ENCODE results near the gene CBFA2T3. TPM values are rescaled to one million over a fixed set of nuclear protein-coding genes. Genes with fewer than 3 reads are reported as not detected.

Gene CBFA2T3
- 0.19 TPM in 1 of 2 replicates, not detected in the other for total RNA-seq

DNA sequence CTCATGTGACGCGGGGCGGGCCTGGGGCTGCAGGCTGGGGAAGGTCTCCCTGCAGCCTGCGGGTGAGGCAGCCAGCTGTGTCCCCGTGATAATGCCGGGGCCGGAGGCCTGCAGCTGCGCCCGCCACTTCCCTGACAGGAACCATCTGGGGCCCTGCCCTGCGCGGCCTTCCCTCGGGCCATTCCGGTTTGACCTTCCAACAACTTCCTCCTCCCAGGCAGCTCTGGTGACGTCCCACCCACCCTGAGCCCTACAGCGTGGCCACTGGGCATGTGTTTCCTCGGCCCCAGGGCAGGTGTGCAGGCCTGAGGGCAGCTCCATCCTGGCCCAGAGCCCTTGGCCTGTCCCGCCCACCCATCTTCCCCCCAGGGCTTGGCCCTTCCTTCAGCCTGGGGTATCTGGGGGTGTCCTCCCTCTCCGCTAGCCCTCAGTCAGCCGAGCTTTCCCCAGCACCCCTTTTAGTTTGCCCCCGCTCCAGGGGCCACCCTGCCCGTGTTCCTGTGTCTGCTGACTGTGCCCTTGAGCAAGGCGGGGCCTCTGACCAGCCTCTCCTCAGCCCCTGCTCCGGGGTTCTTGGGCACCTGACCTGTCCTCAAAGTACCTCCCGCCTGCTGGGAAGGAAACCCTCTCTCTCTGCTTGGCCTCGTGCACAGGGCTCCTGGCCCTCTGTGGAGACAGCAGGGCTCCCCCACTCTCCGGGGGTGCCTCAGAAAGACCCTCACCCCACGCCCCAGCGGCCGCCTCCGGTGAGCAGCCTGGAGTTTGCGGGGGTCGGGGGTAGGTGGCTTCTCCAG is at the start of gene CBFA2T3:
Gene CBFA2T3 (minus strand): TSS at position 190 of the 794 bp plus-strand sequence. CDS start 400 bp downstream, outside the sequence.

DNA sequence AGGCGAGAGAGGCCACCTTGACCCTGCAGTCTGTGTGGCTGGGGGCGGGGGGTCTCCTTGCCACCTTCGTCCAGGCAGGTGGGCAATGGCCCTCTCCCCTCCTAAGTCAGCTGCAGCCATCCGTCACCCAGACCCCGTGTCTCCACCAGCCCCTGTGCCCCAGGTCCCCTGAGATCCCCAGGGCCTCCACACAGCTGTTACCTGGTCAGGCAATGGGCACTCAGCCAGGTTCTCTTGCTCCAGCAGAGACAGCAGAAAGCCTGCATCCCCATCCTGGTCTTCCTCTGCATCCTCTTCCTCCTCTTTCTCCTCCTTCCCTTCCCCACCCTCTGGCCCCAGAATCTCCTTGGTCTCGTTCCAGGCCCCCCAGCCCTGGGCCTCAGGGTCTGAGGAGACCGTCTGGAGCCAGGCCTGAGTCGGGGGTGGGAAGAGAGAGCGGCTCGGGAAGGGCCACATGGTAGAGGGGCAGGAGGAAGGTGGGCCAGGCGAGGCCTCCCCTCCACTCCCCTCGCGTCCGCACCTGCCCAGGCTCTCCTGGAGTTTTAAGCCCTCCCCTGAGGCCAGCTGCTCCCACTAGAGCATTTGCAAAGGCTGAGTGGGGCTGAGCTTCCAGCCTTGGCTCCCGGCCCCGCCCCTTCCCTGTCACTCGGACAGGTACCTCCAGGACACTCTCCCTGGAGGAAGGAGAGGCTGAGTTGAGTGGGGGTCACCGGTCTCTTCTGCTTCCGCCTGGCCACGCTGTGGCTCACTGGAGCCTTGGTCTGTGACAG is 110.7 kb downstream of the CBFA2T3 start, which contains the start of gene PABPN1L:
Gene PABPN1L (minus strand): TSS at position 510 of the 770 bp plus-strand sequence. CDS start 54 bp downstream, at position 456.

DNA sequence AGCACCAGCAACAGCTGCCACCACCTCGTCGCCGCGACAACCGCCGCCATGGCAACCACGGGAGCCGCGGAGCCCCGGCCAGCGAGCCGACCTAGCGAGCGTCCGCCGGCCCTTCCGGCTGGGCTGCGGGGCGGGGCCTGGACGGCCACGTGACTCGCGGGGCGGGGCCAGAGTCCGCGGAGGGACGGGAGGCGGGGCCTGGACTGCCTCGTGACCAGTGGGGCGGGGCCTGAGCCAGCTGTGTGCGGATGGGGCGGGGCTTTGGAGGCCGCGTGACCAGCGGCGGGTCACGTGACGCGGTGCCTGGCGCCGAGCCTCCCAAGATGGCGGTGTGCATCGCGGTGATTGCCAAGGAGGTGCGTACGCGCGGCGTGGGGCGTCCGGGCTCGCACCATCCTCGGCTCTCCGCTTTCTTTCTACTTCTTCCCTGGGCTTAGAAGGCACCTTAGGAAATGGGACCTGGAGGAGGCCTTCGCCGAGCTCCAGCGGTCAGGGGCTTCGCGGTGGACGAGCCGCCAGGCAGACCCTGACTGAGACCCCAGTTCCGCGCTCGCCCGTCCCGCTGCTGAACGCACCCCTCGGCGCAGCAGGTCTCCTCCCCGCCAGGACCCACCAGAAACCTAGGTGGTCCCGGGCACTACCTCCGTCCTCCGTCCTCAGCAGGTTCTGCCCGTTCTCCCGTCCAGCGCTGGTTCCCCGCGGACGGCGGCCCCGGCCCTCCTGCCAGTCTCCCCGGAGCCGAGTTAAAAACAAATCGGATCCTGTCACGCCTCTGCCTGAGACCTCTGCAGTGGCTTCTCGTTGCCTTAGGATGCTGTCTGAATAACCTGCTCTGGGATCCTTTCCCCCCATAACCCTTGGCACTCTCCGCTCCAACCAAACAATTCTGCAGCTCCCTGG is 119.9 kb downstream of the CBFA2T3 start, which contains the start of the genes GALNS and TRAPPC2L:
Gene GALNS (minus strand): TSS at position 120 of the 900 bp plus-strand sequence. CDS start 70 bp downstream, at position 50.
Gene TRAPPC2L (plus strand): TSS at position 300 of the 900 bp plus-strand sequence. CDS start 24 bp downstream, at position 324.

Other genes starting within 250 kb of the CBFA2T3 start
- gene PIEZO1, start 192.0 kb downstream of the CBFA2T3 start, total RNA-seq = 239 and 332 TPM in 2 replicates
- gene CDT1, start 173.4 kb downstream of the CBFA2T3 start, total RNA-seq = 12.1 and 14.7 TPM in 2 replicates
- gene APRT, start 165.3 kb downstream of the CBFA2T3 start, total RNA-seq = 96.6 and 121 TPM in 2 replicates
- 19.9 and 30.8 TPM in 2 replicates for gene GALNS, start 120.3 kb downstream of the CBFA2T3 start, total RNA-seq
- gene TRAPPC2L, start 120.1 kb downstream of the CBFA2T3 start, total RNA-seq = 47.6 and 54.9 TPM in 2 replicates
- gene PABPN1L, start 110.5 kb downstream of the CBFA2T3 start, total RNA-seq = not detected in 2 replicates
- 27.0 and 35.6 TPM in 2 replicates for gene ACSF3, start 116.6 kb upstream of the CBFA2T3 start, total RNA-seq
- gene CDH15, start 194.5 kb upstream of the CBFA2T3 start, total RNA-seq = 0.33 TPM in 1 of 2 replicates, not detected in the other
- gene SLC22A31, start 223.3 kb upstream of the CBFA2T3 start, total RNA-seq = not detected in 2 replicates
- 9.8 and 19.3 TPM in 2 replicates for gene ZNF778, start 240.5 kb upstream of the CBFA2T3 start, total RNA-seq